PFSK-1 (cell line): Measurements from ENCODE around the gene TANGO6.

Source experiments
- FOXP2 ChIP-seq: optimal IDR thresholded peaks from 2 replicates; pipeline ENCODE3; 2011; ENCODE audit warnings: borderline replicate concordance, control low read depth, inconsistent platforms; ENCODE audit not compliant: insufficient read depth; ENCODE audit errors: extremely low read length, extremely low read depth
- POLR2AphosphoS5 ChIP-seq: IDR thresholded peaks from 2 replicates; pipeline ENCODE4 v1.6.1; 2012; ENCODE audit warnings: low read depth, mild to moderate bottlenecking, control low read depth, low read length, moderate library complexity
- SIN3A ChIP-seq: IDR thresholded peaks from 2 replicates; pipeline ENCODE4 v1.6.1; 2012; ENCODE audit warnings: mild to moderate bottlenecking, low read length, moderate library complexity, borderline replicate concordance; ENCODE audit not compliant: insufficient read depth
- TAF1 ChIP-seq: IDR thresholded peaks from 2 replicates; pipeline ENCODE4 v1.6.1; 2012; ENCODE audit warnings: low read length, control low read depth, borderline replicate concordance; ENCODE audit not compliant: insufficient read depth
- TF ChIP-seq, protein P1 (sequence below), 2 experiments: IDR thresholded peaks; 2 replicates each; pipeline versions ENCODE4 v1.6.1 to v1.8.0; 2011 to 2012; ENCODE audit warnings: low read depth in 2 of 2, low read length in 2 of 2, control low read depth in 1 of 2, inconsistent platforms in 1 of 2, mild to moderate bottlenecking in 1 of 2, moderate library complexity in 1 of 2; ENCODE audit not compliant: insufficient read depth in 1 of 2

The TANGO6 gene

GRCh38 chr16:68940816-68941215, 97.5 kb downstream of the TANGO6 start:
- TF ChIP-seq FOXP2 = no peak

- TF ChIP-seq, protein P1, sequence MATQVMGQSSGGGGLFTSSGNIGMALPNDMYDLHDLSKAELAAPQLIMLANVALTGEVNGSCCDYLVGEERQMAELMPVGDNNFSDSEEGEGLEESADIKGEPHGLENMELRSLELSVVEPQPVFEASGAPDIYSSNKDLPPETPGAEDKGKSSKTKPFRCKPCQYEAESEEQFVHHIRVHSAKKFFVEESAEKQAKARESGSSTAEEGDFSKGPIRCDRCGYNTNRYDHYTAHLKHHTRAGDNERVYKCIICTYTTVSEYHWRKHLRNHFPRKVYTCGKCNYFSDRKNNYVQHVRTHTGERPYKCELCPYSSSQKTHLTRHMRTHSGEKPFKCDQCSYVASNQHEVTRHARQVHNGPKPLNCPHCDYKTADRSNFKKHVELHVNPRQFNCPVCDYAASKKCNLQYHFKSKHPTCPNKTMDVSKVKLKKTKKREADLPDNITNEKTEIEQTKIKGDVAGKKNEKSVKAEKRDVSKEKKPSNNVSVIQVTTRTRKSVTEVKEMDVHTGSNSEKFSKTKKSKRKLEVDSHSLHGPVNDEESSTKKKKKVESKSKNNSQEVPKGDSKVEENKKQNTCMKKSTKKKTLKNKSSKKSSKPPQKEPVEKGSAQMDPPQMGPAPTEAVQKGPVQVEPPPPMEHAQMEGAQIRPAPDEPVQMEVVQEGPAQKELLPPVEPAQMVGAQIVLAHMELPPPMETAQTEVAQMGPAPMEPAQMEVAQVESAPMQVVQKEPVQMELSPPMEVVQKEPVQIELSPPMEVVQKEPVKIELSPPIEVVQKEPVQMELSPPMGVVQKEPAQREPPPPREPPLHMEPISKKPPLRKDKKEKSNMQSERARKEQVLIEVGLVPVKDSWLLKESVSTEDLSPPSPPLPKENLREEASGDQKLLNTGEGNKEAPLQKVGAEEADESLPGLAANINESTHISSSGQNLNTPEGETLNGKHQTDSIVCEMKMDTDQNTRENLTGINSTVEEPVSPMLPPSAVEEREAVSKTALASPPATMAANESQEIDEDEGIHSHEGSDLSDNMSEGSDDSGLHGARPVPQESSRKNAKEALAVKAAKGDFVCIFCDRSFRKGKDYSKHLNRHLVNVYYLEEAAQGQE (IDR thresholded peaks at IDR 0.05; ENCODE audit: insufficient read depth in 1 of 2, low read depth in 2 of 2, low read length in 2 of 2) = no peak
- TF ChIP-seq TAF1 = no peak
- no peak for TF ChIP-seq FOXP2
- no peak for TF ChIP-seq POLR2AphosphoS5
- TF ChIP-seq SIN3A = no peak
Measured at GRCh38 chr16:68943961-68944360, 100.6 kb downstream of the TANGO6 start.

DNA sequence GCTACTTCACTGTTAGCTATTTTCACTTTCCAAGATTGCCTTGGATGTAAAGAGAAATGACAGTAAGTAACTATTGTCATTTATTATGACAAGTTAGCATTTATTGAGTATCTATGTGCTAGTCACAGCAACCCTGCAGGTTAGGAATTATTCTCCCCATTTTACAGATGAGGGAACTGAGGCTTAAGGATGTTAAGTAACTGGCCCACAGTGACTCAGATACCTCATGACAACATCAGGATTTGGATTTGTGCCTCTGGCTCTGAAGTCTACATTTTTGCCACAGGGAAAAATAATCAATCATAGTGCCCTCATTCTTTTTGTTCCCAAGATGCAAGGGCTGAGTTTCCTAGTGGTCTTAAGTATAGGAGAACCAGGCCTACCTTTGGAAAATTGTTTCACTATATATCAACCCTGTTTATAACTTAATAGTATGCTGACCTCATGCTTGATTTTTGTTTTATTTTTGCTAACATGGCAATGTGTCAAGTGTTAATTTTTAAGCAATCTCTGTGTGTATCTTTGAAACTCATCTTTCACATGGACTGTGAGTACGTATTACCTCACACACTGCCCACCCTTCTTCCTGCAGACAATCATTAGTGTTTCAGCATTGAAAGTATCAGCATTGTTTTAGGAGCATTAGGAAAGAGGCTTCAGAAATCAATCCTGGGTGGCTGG, 105.0 kb downstream of the TANGO6 start:
- no peak for TF ChIP-seq SIN3A
- TF ChIP-seq, protein P1 (IDR thresholded peaks at IDR 0.05; ENCODE audit: insufficient read depth in 1 of 2, low read depth in 2 of 2, low read length in 2 of 2) = no peak
- TF ChIP-seq FOXP2 = no peak
- no peak for TF ChIP-seq TAF1
- TF ChIP-seq POLR2AphosphoS5 = no peak

DNA sequence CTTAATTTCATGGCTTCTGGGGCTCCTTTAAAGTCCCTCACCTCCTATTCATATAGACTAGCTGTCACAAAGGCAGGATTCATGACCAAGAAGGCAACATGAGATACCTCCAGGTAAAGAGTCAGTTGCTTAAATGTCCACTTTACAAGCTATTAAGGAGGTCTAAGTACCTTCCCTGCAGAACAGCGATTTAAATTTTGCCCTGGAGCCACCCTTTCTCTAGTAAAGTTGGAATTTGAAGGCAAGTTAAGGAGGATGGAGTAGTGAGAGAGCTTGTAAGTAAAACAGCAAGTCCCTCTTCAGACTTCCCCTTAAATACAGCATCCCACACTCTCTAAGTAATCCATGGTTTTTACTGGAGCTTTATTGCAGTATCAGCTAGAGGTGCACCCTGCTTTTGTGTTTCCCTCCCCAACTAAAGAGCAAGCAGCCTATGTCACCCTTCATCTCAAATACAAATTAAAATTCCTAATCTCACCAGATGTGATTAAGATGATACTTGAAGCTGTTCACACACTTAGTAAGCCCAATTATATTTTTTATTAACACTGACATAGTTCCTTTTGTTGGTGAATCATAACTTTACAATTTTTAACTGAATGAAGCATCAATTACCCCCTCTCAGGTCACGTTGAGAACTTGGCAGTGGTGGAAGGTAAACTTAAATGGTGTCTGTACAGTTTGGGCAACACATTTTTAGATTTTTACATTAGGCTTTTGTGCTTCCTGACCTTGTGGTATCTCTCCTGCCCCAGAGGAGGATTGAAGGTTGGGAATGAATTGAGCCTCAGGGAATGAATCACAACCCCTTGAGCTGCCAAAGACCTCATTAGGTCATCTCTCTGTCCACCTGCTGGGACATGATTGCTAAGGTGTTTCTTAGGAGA, 108.9 kb downstream of the TANGO6 start:
- no peak for TF ChIP-seq FOXP2
- no peak for TF ChIP-seq TAF1
- TF ChIP-seq, protein P1 (IDR thresholded peaks at IDR 0.05; ENCODE audit: insufficient read depth in 1 of 2, low read depth in 2 of 2, low read length in 2 of 2) = no peak
- no peak for TF ChIP-seq SIN3A

DNA sequence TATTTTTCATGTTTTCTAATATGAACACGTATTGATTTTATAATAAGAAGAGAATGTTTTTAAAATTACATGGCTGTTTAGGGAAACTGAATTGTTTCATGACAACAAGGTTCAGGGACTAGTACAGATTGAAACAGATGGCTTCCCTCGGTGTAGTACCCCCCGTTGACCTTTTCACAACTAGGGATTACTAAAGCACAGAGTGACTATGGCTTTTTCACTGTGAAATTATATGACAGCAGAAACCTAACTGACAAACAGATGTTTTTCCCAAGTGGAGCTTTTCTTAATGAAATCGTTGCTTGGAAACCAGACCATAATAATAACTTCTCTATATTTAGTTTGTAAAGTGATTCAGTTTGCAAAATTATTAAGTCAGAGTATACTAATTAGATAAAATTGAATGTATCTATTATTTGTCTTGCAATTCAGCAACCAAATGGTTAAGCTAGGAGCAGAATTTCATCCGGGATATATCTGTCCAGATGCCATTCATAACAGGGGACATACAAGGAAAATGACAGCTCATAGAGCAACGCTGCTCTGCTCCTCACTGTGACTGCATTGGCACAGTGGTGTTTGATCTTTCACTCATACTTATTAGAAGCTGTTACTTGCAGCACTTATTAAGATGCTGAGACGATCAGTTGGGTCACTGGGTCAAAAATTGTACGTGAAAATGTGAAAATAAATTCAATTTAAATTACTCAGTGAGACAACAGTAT, 111.7 kb downstream of the TANGO6 start:
- no peak for TF ChIP-seq FOXP2
- TF ChIP-seq, protein P1 (IDR thresholded peaks at IDR 0.05; ENCODE audit: insufficient read depth in 1 of 2, low read depth in 2 of 2, low read length in 2 of 2) = no peak
- no peak for TF ChIP-seq SIN3A
- no peak for TF ChIP-seq TAF1
- TF ChIP-seq POLR2AphosphoS5 = no peak
